UCSD-AML1 (cell line): ENCODE measurements around the gene MCOLN1.
"Not testable (repeated sequence)": the region's sequence is repeated elsewhere in the genome, so short reads cannot be mapped to it uniquely, and the experiment has no call there.

Experiments used
- DNase-seq: peaks from one replicate; lab custom pipeline; 2025; ENCODE audit not compliant: unreplicated experiment; lab: John Stamatoyannopoulos, UW

Gene MCOLN1

DNA sequence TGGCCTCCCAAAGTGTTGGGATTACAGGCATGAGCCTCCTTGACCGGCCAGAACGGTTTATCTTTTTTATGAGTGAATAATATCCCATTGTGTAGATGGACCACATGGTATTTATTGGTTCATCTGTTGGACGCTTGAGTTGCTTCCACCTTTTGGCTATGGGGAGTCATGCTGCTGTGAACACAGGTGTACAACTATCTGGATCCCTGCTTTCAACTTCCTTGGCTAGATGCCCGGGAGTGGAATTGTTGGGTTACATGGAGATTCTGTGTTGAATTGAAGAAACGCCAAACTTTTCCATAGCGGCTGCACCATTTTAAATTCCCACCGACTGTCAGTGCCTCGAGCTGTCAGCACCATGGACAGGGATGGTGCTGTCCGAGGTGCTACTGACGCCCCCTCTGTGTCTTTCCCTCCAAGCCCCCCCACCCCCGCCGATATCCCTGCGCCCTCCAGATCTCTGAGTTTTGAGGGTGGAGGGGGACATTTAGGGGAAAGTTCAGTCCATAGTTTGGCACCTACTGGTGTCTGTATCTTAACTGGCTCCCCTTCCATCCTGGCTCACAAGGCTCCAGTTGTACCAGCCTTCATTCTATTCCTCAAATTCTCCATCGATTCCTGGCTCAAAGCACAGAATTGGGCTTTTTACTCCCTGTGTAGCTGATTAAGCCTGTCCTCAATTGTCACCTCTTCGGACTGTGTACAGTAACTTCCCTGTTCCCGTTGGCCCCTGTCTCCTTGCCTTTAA lies 40.4 kb downstream of the MCOLN1 start:
- DNase-seq, result no peak

DNA sequence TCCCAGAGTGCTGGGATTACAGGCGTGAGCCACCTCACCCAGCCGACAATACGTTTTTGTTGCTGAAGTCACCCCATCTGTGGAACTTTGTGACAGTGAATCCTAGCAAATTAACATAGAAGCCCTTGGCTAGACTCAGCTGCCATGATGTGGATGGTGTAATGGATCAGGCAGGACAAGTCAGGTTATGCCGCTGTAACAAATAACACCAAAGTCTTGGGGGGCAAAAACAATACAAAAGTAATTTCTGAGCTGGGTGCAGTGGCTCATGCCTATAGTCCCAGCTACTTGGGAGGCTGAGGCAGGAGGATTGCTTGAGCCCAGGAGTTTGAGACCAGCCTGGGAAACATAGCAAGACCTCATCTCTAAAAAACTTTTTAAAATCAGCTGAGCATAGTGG lies 42.4 kb downstream of the MCOLN1 start:
- no peak for DNase-seq

DNA sequence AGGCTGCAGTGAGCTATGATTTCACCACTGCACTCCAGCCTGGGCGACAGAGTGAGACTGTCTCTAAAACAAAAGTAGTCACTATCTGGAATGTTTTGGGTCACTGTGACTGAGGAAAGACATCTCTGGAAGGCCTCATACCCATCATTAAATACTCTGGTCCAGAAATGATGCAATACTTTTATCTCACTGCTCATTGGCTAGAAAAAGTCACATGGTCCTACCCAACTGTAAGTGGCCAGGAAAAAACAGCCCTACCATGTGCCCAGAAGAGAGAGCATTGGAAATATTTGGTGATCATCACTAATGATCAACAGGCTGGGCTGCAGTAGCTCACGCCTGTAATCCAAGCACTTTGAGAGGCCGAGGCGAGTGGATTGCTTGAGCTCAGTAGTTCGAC lies 42.9 kb downstream of the MCOLN1 start:
- DNase-seq, result no peak

DNA sequence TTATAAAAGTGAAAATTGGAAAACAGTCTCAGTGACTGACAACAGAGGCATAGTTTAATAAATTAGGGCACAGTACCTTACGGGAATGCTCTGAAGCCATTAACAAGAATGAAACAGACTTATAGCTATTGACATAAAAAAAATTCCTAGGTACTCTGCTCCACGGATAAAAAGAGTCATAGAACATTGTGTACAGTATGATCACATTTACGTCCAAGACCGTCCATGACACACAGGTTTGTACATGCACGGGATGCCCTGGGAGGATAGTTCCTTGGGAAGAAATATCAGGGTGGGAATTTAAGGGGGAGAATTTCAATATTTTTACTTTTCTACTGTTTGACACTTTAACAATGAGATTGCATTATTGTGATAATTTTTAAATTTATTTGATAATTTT lies 48.3 kb downstream of the MCOLN1 start:
- no peak for DNase-seq

DNA sequence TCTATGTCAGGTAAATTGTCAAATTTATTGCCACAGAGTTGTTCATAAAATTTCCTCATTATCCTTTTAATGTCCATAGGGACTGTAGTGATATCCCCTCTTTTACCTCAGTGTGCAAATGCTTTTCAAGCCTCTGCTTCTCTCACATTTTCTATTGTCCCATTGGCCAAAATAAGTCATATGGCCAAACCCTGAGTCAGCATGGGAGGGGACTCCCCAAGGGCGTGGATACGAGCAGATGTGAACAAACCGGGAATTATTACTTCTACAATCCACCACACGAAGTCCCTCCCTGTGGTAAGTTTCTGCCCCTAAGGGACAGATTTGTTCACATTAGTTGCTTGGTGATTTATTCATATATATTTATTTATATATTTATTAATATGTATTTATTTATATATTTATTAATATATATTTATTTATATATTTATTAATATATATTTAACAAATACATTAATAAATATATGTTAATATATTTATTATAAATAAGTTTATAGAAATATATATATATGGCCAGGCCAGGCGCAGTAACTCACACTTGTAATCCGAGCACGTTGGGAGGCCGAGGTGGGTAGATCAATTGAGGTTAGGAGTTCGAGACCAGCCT lies 53.1 kb downstream of the MCOLN1 start:
- no peak for DNase-seq

DNA sequence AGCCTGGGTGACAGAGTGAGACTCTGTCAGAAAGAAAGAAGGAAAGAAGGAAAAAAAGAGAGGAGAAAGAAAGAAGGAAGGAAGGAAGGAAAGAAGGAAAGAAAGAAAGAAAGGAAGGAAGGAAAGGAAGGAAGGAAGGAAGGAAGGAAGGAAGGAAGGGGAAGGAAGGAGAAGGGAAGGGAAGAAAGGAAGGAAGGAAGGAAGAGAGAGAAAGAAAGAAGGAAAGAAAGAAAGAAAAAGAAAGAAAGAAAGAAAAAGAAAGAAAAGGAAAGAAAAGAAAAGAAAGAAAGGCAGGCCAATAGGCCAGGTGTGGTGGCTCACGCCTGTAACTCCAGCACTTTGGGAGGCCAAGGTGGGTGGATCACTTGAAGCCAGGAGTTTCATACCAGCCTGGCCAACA lies 55.0 kb downstream of the MCOLN1 start:
- not testable (repeated sequence) for DNase-seq

DNA sequence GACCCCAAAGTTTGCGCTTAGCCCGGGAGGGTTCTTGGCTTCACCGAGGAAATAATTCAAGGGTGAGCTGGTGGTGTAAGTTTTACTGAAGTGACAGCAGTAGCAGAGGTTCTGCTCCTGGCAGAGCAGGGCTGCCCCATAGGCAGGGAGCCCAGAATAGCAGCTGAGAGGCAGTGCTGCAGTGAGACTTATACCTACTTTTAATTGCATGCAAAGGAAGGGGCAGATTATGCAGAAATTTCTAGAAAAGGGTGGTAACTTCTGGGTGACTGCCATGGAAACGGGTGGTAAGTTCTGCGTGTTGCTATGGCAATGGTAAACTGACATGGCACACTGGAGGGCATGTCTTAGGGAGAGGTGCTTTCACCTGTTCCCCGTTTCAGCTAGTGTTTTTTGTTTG lies 55.7 kb downstream of the MCOLN1 start:
- no peak for DNase-seq

DNA sequence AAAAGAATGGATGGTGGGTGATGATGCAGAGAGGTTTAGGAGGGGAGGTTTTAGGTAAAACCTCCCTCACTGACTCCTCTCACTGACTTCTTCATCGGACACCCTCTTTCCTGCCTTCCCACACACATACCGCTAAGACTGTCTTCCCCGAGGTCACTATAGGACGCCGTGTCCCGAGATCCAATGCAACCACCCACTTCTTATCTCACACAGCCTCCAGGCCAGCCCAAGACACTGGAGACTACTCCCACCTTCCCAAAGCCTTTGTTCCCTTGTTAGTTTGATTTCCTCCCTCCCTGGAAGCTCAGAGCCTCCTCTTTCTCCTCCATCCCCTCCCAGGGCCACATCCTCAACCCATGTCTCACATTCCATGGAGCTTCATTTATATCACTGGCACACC lies 56.8 kb downstream of the MCOLN1 start:
- no peak for DNase-seq

DNA sequence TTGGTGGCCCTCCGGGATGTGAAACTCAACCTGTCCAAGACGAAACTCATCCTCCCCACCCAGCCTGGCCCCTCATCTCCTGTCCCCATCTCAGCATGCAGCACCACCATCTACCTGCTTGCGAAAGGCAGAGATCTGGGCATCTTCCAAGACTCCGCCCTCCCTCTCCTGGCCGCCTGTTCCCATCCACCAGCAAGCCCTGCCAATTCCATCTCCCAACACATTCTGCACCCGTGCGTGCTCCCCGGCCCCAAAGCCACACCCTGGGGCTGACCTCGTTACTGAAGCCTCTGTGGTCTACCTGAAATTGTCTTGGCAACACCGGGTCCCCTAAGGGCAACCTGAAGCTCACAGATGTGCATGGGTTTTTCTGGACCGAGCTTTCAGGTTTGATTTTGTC lies 60.0 kb downstream of the MCOLN1 start:
- no peak for DNase-seq
